Dedifferentiated amniotic fluid mesenchymal stem cell (primary cell): ENCODE results near the gene BNC2.
A peak's percentile ranks its signal among the peaks of the same experiment; 100 is the strongest.

ENCODE experiments used
- DNase-seq: peaks from one replicate; pipeline ENCODE4 v3.0.0-alpha.2; 2016; ENCODE audit errors: extremely low spot score

BNC2 gene

GRCh38 chr9:16767366-16767765, 103.1 kb downstream of the BNC2 start:
- DNase-seq, result no peak

GRCh38 chr9:16763946-16764345, 106.5 kb downstream of the BNC2 start:
- no peak for DNase-seq

- no peak for DNase-seq
Measured at GRCh38 chr9:16755467-16756160, 114.9 kb downstream of the BNC2 start.

GRCh38 chr9:16754662-16755061, 115.8 kb downstream of the BNC2 start:
- no peak for DNase-seq

GRCh38 chr9:16753256-16753655, 117.2 kb downstream of the BNC2 start:
- no peak for DNase-seq

- no peak for DNase-seq
Measured at GRCh38 chr9:16752601-16753000, 117.9 kb downstream of the BNC2 start.

GRCh38 chr9:16750553-16750952, 119.9 kb downstream of the BNC2 start:
- no peak for DNase-seq

GRCh38 chr9:16745359-16745758, 125.1 kb downstream of the BNC2 start:
- DNase-seq, result no peak

- no peak for DNase-seq
Measured at GRCh38 chr9:16744394-16744793, 126.1 kb downstream of the BNC2 start.

GRCh38 chr9:16743375-16743774, 127.1 kb downstream of the BNC2 start:
- DNase-seq, result no peak

GRCh38 chr9:16735001-16735400, 135.5 kb downstream of the BNC2 start:
- no peak for DNase-seq

- DNase-seq, result no peak
Measured at GRCh38 chr9:16732546-16732945, 137.9 kb downstream of the BNC2 start.

- DNase-seq, result no peak
Measured at GRCh38 chr9:16730162-16730561, 140.3 kb downstream of the BNC2 start.

- DNase-seq, result no peak
Measured at GRCh38 chr9:16729651-16730050, 140.8 kb downstream of the BNC2 start.

GRCh38 chr9:16728137-16728508, 142.3 kb downstream of the BNC2 start:
- no peak for DNase-seq

- DNase-seq, result no peak
Measured at GRCh38 chr9:16727452-16728136, 142.9 kb downstream of the BNC2 start.

GRCh38 chr9:16726718-16727451, 143.6 kb downstream of the BNC2 start:
- peak; percentile 65 for DNase-seq

GRCh38 chr9:16726029-16726428, 144.4 kb downstream of the BNC2 start:
- peak; percentile 44 for DNase-seq

- DNase-seq, result no peak
Measured at GRCh38 chr9:16725066-16725465, 145.4 kb downstream of the BNC2 start.

GRCh38 chr9:16721972-16722371, 148.5 kb downstream of the BNC2 start:
- no peak for DNase-seq

- DNase-seq, result no peak
Measured at GRCh38 chr9:16720386-16720785, 150.1 kb downstream of the BNC2 start.

GRCh38 chr9:16719921-16720320, 150.5 kb downstream of the BNC2 start:
- DNase-seq, result no peak

GRCh38 chr9:16718952-16719351, 151.5 kb downstream of the BNC2 start:
- no peak for DNase-seq
